ENCODE results near the gene DRAXIN. TPM values are rescaled to one million over a fixed set of nuclear protein-coding genes. Genes with fewer than 3 reads are reported as not detected.

DRAXIN gene
- total RNA-seq, 1 donor from 2014 or later: 0.29 TPM

GRCh38 chr1:11735531-11735853 is 44.0 kb downstream of the DRAXIN start:
- DNase-seq (ENCODE audit: extremely low read depth, low read depth, low spot score): no peak

GRCh38 chr1:11735854-11736745 is 44.6 kb downstream of the DRAXIN start, which contains the start of gene AGTRAP:
TSS of gene AGTRAP (plus strand) at chr1:11736136. CDS start at chr1:11736209, 73 bp downstream.
- DNase-seq (ENCODE audit: extremely low read depth, low read depth, low spot score): peak; percentile 56

DNA sequence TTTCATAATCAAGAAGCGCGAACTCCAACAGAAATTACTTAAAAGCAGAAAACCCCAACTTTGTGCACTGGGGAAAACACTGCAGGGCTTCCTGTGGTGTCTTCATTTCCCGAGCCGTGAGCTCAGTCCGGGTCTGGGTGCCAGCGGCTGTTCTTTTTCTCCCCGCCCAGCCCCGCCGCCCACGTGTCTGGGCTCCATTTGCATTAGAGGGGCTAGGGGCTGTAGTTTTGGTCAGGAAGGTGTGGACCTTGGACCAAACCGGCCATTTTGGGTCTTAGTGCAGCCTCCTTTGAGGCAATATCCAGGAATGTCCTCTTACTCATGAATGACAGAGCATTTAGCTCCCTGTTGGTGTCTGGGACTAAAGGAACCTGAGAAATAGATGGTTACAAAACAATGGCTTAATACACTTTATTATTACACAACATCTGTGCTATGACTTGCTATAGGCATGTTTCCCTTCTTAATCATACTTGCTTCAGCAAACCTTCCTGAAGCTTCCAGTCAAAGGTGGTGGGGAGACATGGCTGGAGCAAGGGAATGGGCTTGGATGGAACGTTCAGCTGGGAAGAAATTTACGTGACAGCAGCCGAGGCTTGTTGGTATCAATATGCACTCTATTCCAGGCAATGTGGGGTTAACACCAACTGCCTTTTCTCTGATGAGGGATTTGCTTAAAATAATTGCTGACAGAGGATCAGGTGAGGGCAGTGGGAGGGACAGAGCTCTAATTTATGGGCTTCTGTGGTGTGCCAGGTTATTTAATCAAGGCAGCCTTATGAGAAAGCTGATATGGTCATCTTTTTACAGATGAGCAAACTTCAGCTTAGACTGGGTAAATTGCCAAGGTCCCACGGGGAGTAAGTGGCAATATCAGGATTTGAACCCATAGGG is 45.5 kb downstream of the DRAXIN start:
- no peak for DNase-seq (ENCODE audit: extremely low read depth, low read depth, low spot score)

DNA sequence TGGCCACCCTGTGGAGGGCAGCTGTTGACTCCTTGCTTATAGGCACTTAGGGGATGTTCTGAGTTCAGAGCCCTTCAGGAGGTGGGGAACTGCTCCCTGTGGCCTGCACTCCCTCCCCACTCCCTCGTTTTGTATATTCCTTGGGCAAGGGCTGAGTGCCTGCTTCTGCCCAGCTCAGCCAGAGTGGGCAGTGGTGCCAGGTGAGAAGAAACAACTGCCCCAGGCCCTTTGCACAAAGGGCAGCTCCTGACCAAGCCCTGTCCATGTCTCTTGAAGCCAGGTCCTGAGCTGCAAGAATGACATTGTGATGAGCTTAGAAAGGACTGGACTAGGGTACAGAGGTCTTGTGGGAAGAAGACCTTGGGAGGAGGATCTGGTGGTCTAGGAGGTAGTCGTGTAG is 46.6 kb downstream of the DRAXIN start:
- DNase-seq (ENCODE audit: extremely low read depth, low read depth, low spot score): no peak

GRCh38 chr1:11738783-11739182 is 47.3 kb downstream of the DRAXIN start:
- no peak for DNase-seq (ENCODE audit: extremely low read depth, low read depth, low spot score)

GRCh38 chr1:11740258-11741192 is 49.0 kb downstream of the DRAXIN start:
- no peak for DNase-seq (ENCODE audit: extremely low read depth, low read depth, low spot score)

DNA sequence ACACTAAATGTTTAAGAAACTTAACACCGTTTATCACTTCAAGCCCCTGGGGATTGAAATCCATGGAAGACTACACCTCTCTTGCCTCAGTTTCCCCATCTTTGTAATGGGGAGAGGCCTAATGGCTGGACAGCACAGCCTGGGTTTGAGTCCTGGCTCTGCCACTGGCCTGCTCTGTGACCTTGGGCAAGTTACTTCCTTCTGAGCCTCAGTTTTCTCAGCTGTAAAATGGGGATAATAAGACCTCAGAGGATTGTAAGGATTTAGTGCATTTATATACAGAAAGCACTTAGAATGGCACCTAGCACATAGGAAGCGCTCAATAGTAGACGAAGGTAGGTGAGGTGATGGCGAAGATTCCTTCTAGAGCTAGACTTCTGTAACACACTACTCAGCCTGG is 50.0 kb downstream of the DRAXIN start:
- DNase-seq (ENCODE audit: extremely low read depth, low read depth, low spot score): no peak

GRCh38 chr1:11741919-11742558 is 50.5 kb downstream of the DRAXIN start:
- no peak for DNase-seq (ENCODE audit: extremely low read depth, low read depth, low spot score)

DNA sequence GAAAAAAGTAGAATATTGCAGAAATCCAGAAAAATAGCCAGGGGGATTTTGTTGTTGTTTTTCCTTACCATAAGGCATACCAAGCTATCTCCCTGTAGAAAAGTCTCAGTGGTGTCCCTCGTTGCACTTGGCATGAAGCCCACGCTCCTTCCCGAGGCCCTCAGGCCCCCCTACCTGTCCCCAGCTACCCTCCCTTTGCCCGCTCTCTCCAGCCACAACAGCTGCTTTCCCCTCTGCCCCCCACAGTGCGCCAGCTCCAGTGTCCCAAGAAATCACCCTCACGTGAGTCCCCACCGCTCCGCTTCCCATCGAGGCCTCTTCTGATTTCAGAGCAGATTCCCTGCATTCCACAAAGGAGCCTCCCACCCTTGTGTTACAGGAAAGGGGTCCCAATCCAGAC is 52.8 kb downstream of the DRAXIN start:
- DNase-seq (ENCODE audit: extremely low read depth, low read depth, low spot score): no peak

- no peak for DNase-seq (ENCODE audit: extremely low read depth, low read depth, low spot score)
Measured at GRCh38 chr1:11746092-11746491, 54.6 kb downstream of the DRAXIN start.

DNA sequence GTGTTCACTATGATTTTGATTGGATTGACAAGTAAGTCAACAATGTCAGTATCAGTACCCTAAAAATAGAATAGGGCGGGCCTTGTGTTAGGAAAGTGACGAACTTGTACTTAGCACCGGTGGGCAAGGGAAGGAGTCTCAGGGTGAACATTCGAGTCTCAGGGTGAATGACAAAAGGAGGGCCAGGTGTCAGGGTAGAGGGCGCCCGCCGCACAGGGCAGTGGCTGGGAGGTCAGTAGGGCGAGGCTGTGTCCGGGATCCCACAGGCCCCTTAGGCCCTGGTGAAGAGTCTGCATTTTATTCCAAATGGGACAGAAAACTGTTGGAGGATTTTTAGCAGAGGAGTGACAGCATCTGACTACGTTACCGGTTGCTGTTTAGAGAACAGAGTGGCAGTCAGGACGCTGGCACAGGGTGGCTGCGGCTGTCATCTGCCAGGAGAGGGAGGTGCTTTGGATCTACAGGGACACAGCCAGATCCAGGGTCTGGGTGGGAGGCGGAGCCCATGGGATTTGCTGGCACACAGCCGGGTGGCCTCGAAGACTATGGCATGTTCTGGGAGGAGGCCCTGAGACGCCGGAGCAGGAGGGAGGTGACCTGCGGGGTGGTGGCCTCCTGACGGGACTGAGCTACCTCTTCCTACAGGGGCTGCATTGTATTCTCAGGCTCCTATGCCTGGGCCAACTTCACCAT is 55.4 kb downstream of the DRAXIN start:
- DNase-seq (ENCODE audit: extremely low read depth, low read depth, low spot score): no peak

DNA sequence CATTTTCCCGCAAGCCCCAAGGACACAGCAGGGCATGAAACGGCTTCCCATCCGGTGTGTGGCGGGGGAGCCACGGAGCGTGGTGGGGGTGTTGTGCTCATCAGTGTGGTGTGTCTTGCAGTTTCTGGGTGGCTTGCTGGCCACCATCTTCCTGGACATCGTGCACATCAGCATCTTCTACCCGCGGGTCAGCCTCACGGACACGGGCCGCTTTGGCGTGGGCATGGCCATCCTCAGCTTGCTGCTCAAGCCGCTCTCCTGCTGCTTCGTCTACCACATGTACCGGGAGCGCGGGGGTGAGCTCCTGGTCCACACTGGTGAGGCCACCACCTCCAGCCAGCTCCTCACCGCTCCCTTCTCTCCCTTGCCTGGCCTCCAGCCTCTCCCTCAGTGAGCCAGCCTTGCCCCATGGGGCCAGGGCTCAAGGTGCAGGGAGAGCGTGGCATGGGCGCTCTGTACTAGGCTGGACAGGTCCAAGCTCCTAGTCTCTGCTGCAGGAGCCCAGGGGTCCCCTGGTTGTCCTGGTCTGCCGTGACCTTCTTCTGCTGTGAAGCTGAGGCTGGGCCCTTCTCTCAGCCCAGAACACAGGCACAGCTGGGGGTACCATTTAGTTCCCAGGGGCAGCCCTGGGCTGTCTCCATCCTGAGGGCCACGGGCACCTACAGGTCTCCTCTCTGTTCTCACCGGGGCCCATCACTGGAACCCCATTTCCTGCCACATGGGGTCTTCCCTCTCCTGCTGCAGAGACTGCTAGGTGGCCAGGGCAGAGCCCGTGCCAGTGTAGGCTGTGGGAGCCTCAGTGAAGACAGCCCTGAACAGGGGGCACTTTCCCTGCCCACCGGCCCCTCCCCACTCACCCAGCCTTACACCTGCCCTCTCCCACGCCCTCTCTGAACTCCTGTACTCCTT is 57.0 kb downstream of the DRAXIN start:
- DNase-seq (ENCODE audit: extremely low read depth, low read depth, low spot score): no peak

DNA sequence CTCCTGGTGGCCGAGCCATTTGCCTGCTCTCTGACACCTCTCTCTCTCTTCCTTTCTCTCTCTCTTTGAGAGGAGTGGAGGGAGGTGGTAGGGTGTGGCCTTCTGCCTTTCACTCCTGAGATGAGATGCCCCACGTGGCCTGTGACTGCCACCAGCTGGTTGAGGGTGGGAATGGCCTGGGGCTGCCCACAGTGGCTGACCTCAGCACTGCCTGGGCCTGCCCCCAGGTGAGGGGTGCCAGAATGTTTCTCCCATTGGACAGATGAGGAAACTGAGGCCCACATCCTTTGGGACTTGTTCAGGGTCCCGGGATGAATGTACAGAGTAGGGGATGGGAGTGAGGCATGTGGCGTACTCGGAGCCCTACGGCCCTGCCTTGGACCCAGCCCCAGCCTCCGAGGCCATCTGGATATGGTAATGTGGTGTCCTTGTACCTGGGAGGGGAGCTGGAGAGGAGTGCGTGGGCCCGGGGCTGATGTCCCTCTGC is 57.7 kb downstream of the DRAXIN start:
- DNase-seq (ENCODE audit: extremely low read depth, low read depth, low spot score): no peak

GRCh38 chr1:11749996-11750395 is 58.5 kb downstream of the DRAXIN start:
- DNase-seq (ENCODE audit: extremely low read depth, low read depth, low spot score): no peak

DNA sequence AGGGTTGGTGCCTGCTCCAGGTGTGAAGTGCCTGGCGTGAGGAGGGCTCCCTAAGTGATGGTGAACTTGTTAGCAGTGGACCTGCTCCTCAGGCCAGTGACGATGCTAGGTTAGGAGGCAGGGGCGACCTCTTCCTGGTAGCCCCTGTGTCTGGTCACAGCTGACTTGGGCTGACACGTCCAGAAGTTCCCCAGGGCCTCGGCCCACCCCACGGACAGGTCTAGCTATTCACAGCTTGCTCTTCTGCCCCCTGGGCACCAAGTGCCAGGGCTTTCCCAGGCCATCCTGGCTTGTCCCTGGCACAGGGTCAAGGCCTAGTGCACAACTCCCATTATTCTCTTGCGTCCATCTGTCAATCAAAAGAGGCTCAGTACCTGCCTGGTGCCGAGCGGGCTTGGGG is 59.6 kb downstream of the DRAXIN start:
- no peak for DNase-seq (ENCODE audit: extremely low read depth, low read depth, low spot score)

GRCh38 chr1:11752359-11753088 is 61.0 kb downstream of the DRAXIN start:
- DNase-seq (ENCODE audit: extremely low read depth, low read depth, low spot score): no peak

DNA sequence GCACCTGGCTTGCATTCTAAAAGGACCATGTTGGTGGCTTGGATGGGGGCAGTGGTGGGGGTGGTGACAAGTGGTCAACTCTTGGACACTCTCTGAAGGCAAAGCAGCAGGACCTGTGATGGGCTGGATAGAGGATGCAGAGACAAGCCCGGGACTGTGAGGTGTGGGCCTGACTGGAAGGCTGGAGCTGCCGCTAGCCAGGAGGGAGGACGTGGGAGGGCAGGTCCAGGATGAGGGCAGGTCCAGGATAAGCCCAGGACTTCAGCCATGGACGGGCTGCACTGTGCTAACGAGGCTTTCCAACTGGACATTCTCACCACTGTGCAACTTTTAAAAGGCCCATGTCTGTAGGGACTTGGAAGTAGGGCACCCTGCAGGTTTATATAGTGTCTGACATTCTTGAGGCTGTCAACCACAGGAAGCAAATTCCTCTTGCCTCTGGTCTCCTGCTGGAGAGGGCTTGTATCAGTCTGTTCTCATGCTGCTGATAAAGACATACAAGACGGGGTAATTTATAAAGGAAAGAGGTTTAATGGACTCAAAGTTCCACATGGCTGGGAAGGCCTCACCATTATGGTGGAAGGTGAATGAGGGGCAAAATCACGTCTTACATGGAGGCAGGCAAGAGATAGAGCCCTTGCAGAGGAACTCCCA is 62.2 kb downstream of the DRAXIN start:
- no peak for DNase-seq (ENCODE audit: extremely low read depth, low read depth, low spot score)
